GM12878 (cell line): ENCODE measurements around the gene DNAI4.

Source experiments
- POLR2AphosphoS5 ChIP-seq: IDR thresholded peaks from 2 replicates; pipeline ENCODE4 v1.6.1; 2011; ENCODE audit warnings: mild to moderate bottlenecking, low read length, inconsistent platforms
- POU2F2 ChIP-seq: IDR thresholded peaks from 3 replicates; pipeline ENCODE4 v1.6.1; 2011; ENCODE audit warnings: low read depth, mild to moderate bottlenecking, low read length, borderline replicate concordance
- ZNF217 ChIP-seq: fragments of 450-650 bp; IDR thresholded peaks from 2 replicates; pipeline ENCODE4 v1.6.1; 2017; ENCODE audit warnings: antibody characterized with exemption, mild to moderate bottlenecking
- TF ChIP-seq, protein P1 (sequence below), 3 experiments: IDR thresholded peaks in 2 of 3; conservative IDR thresholded peaks in 1 of 3; 2 replicates each; pipeline ENCODE4 v1.5.1; 2011; ENCODE audit warnings: low read depth in 3 of 3, low read length in 3 of 3, mild to moderate bottlenecking in 3 of 3, control low read depth in 2 of 3, moderate library complexity in 2 of 3, inconsistent platforms in 1 of 3, mixed read lengths in 1 of 3; ENCODE audit not compliant: control insufficient read depth in 2 of 3, insufficient read depth in 1 of 3; ENCODE audit errors: extremely low read depth in 1 of 3

DNA sequence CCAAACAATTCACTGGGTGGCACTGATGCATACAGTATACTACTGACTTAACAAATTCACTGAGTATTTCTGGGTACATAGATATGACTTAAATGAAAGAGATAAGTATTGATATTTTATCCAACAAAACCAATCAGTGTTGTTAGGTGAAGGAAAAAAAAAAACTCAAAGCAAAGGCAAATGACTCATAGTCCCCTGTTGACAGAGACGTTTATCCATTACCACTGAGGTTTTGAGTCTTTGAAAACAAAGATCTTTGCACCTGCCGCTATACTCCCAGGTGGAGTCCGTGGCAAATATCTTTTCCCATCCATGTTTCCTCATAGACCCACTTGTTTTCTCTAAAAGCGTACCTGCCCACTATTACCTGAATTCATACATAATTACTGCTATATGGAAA is 154.0 kb downstream of the DNAI4 start:
- no peak for TF ChIP-seq POLR2AphosphoS5
- TF ChIP-seq, protein P1, sequence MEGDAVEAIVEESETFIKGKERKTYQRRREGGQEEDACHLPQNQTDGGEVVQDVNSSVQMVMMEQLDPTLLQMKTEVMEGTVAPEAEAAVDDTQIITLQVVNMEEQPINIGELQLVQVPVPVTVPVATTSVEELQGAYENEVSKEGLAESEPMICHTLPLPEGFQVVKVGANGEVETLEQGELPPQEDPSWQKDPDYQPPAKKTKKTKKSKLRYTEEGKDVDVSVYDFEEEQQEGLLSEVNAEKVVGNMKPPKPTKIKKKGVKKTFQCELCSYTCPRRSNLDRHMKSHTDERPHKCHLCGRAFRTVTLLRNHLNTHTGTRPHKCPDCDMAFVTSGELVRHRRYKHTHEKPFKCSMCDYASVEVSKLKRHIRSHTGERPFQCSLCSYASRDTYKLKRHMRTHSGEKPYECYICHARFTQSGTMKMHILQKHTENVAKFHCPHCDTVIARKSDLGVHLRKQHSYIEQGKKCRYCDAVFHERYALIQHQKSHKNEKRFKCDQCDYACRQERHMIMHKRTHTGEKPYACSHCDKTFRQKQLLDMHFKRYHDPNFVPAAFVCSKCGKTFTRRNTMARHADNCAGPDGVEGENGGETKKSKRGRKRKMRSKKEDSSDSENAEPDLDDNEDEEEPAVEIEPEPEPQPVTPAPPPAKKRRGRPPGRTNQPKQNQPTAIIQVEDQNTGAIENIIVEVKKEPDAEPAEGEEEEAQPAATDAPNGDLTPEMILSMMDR (IDR thresholded peaks at IDR 0.05 in 2 of 3, conservative IDR thresholded peaks at IDR 0.05 in 1 of 3; ENCODE audit: control insufficient read depth in 2 of 3, extremely low read depth in 1 of 3, insufficient read depth in 1 of 3, low read depth in 3 of 3, low read length in 3 of 3): no peak
- TF ChIP-seq ZNF217: no peak
- TF ChIP-seq POU2F2: no peak
